Heart left ventricle (tissue), 13 donors: ENCODE results near the gene RPL37A.

Experiments used
- CTCF ChIP-seq, 12 donors: fragments of 200-600 bp; sonication (generic) in 4 of 12; IDR thresholded peaks; one replicate each; pipeline versions ENCODE4 v1.5.0 to v1.8.0; 2018 to 2022; ENCODE audit warnings: antibody characterized with exemption in 12 of 12, mild to moderate bottlenecking in 5 of 12
- POLR2A ChIP-seq, 2 donors: fragments of 450-650 bp; IDR thresholded peaks; one replicate each; pipeline ENCODE4 v1.6.1; 2017; ENCODE audit warnings: antibody characterized with exemption in 2 of 2, mild to moderate bottlenecking in 2 of 2, moderate library complexity in 2 of 2
- donor health status: ischemic (EF 13 %, LVEDD 7.1; RV severe dilation, severe dysfunction).
- donor health status: DM: no; HTN: yes; CAD: no.
- donor health status: DM: no; HTN: no; CAD: no.
- donor health status: ischemic (EF 25% LVEDD 6.9; RV normal size, moderate dysfunction).
- donor health status: ischemic (EF 25% LVEDD 5.7; RV mildly dilated, moderate dysfunction).
- donor health status: ischemic (EF 35%, LVEDD 5.7; RV mildly dilated, moderate dysfunction).
- donor health status: nonischemic (EF 11% LVEDD 7.7; RV severe dilation, severe dysfunction).
- donor health status: DM: yes; HTN: yes; CAD: no.
- donor health status: PGD.
- donor health status: ischemic (EF 29% LVEDD 5.4; RV normal size, mild dysfunction).
- donor health status: nonischemic (EF 23%, LVEDD 6.1; RV moderate dilation, normal function).

- no peak for TF ChIP-seq CTCF (IDR thresholded peaks at IDR 0.05)
- TF ChIP-seq POLR2A (IDR thresholded peaks at IDR 0.05) = no peak
Observed at GRCh38 chr2:216533609-216534008, 35.0 kb downstream of the RPL37A start.
